ENCODE data around the gene KDM2A. TPM values are rescaled to one million over a fixed set of nuclear protein-coding genes. Genes with fewer than 3 reads are reported as not detected.
"Not testable (repeated sequence)": the region's sequence is repeated elsewhere in the genome, so short reads cannot be mapped to it uniquely, and the experiment has no call there.

Gene KDM2A
- total RNA-seq, 4 donors from 2014 or later = 33.4 to 84.7 (median 64.8) TPM

DNA sequence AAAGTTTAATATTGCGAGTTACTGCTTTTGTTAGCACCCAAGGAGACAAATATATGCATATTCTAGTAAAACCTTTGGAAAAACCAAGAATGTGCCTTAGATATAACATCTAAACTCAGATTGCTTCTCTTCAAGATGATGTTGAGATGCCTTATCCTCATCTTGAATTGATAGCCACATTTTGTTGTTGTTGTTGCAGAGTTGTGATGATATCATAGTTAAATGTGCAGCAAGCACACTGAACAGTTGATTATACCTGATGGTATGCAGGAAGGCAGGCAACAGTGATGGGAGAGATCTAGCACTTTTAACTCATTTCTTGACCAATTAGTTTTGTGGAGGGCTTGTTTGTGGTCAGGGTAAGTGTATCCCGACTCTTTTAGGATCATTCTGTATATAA is 48.0 kb downstream of the KDM2A start:
- Histone ChIP-seq H3K4me3 (no peak overlapping the region), H3K36me3 (peaks cover 0 to 27% (median 4%) of the 10 kb centered on the region in 3 donors), H3K4me1 (peaks cover 0 to 33% (median 0%) of the 10 kb centered on the region in 3 donors), H3K9me3 (no peaks in the 10 kb centered on the region), H3K27ac (no peak overlapping the region), H3K27me3 (no peaks in the 10 kb centered on the region)
- WGBS, 2 donors = 83% methylated on average over 2 of the region's 2 CpGs
- no peak for TF ChIP-seq POLR2A (IDR thresholded peaks at IDR 0.05)
- TF ChIP-seq, protein P1, sequence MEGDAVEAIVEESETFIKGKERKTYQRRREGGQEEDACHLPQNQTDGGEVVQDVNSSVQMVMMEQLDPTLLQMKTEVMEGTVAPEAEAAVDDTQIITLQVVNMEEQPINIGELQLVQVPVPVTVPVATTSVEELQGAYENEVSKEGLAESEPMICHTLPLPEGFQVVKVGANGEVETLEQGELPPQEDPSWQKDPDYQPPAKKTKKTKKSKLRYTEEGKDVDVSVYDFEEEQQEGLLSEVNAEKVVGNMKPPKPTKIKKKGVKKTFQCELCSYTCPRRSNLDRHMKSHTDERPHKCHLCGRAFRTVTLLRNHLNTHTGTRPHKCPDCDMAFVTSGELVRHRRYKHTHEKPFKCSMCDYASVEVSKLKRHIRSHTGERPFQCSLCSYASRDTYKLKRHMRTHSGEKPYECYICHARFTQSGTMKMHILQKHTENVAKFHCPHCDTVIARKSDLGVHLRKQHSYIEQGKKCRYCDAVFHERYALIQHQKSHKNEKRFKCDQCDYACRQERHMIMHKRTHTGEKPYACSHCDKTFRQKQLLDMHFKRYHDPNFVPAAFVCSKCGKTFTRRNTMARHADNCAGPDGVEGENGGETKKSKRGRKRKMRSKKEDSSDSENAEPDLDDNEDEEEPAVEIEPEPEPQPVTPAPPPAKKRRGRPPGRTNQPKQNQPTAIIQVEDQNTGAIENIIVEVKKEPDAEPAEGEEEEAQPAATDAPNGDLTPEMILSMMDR (IDR thresholded peaks at IDR 0.05) = no peak
- intact Hi-C loops (cut with DNase I) = loop anchor here (10.0 kb wide), 1 partner anchor 82 kb away; no protein-coding TSS in a partner anchor
- no peak for DNase-seq

DNA sequence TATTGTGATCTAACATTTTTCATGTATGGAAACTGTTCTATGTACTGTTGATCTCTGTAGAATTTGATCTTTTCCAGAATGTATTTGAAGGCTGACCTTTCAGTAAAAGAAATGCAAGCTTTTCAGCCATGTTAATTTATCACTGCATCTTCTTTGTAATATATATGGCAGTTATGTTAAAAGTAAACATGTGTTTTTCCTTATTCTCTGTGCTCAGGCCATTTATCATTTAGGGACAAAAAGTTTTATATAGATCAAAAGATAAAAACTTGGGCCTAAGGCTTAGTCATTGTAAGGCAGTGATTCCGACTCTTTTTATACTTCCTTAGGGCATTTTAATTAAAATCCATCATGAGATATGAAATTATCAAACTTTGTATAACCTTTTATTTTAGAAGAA is 48.7 kb downstream of the KDM2A start:
- WGBS, 2 donors = 68 to 84% methylated on average over 1 of the region's 1 CpG
- intact Hi-C loops (cut with DNase I) = loop anchor here (10.0 kb wide), 1 partner anchor 83 kb away; no protein-coding TSS in a partner anchor

DNA sequence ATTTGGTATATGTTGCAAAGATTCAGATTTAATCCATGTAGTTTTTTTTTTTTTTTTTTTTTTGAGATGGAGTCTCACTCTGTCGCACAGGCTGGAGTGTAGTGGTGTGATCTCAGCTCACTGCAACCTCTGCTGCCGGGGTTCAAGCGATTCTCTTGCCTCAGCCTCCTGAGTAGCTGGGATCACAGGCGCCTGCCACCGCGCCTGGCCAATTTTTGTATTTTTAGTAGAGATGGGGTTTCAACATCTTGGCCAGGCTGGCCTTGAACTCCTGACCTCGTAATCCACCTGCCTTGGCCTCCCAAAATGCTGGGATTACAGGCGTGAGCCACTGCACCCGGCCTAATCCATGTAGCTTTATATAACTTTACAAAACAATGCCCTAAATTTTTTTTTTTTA is 49.8 kb downstream of the KDM2A start:
- intact Hi-C loops (cut with DNase I) = loop anchor here (10.0 kb wide), 1 partner anchor 84 kb away; no protein-coding TSS in a partner anchor
- not testable (repeated sequence) for H3K36me3 ChIP-seq

More for the DNA sequence above, 48.7 kb downstream of the KDM2A start:
- peaks cover 0 to 22% (median 6%) of the 10 kb centered on the region in 3 donors for H3K36me3 ChIP-seq
- H3K4me3 ChIP-seq = no peak overlapping the region
- no peak for TF ChIP-seq POLR2A (IDR thresholded peaks at IDR 0.05)
- TF ChIP-seq, protein P1 (IDR thresholded peaks at IDR 0.05) = no peak
- DNase-seq = no peak
- no peaks in the 10 kb centered on the region for H3K9me3 ChIP-seq
- H3K27me3 ChIP-seq = no peaks in the 10 kb centered on the region
- peaks cover 0 to 31% (median 0%) of the 10 kb centered on the region in 3 donors for H3K4me1 ChIP-seq
- no peak overlapping the region for H3K27ac ChIP-seq

DNA sequence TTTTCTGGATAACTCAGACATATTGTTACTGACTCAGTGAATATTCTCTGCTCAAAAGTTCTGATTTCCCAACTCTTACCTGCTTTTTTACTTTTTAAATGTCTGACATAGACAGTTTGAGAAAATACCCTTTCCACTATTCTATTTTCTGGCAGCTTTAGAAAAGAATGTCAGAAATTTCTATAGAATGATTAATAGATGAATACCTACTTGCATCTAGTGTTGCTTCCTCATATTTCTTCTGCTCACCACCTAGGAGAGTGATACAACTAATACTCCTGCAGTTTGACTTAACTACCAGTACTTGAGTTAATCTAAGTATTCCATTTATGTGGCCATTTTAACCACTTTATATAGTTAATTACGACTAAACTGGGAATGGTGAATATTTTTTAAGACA is 55.2 kb downstream of the KDM2A start:
- WGBS, 2 donors = 81 to 83% methylated on average over 1 of the region's 1 CpG
- H3K36me3 ChIP-seq = peaks cover 0 to 17% (median 6%) of the 10 kb centered on the region in 3 donors
- H3K4me1 ChIP-seq = peaks cover 0 to 31% (median 0%) of the 10 kb centered on the region in 3 donors
- H3K4me3 ChIP-seq = no peak overlapping the region
- DNase-seq = no peak
- no peaks in the 10 kb centered on the region for H3K27me3 ChIP-seq
- TF ChIP-seq, protein P1 (IDR thresholded peaks at IDR 0.05) = no peak
- no peak for TF ChIP-seq POLR2A (IDR thresholded peaks at IDR 0.05)
- no peak overlapping the region for H3K27ac ChIP-seq
- intact Hi-C loops (cut with DNase I) = no loop called here
- no peaks in the 10 kb centered on the region for H3K9me3 ChIP-seq

More for the DNA sequence above, 49.8 kb downstream of the KDM2A start:
- not testable (repeated sequence) for H3K4me3 ChIP-seq, H3K27me3 ChIP-seq, H3K9me3 ChIP-seq, DNase-seq, H3K27ac ChIP-seq
- peaks cover 0 to 41% (median 0%) of the 10 kb centered on the region in 3 donors for H3K4me1 ChIP-seq
- WGBS, 2 donors = 78 to 89% methylated on average over 7 to 9 of the region's 9 CpGs

DNA sequence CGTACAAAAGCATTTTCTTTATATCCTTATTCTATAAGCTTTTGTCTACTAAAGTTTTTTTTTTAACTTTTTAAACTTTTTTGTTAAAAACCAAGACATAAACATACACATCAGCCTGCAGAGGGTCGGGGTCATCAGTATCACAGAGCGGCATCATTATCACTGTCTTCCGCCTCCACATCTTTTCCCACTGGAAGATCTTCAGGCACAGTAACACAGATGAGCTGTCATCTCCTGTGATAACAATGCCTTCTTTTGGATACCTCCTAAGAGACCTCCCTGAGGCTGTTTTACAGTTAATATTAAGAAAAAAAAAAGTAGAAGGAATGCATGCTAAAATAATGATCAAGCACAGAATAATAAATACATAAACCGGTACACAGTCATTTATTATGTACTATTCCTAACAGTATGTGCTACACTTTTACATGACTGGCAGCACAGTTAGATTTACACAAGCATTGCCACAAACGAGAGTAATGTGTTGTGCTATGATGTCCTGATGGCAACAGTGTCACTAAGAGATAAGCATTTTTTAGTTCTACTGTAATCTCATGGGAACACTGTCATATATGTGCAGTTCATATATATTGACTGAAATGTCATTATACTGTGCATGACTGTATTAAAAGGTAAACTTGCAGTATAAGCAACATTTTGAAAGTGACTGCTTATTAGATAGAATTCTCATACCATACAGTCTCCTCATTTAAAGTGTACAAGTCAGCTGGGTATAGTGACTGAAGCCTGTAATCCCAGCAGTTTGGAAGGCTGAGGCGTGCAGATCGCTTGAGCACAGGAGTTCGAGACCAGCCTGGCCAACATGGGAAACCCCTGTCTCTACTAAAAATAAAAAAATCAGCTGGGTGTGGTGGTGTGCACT is 58.6 kb downstream of the KDM2A start:
- no peaks in the 10 kb centered on the region for H3K9me3 ChIP-seq
- H3K4me3 ChIP-seq = no peak overlapping the region
- no peaks in the 10 kb centered on the region for H3K27me3 ChIP-seq
- intact Hi-C loops (cut with DNase I) = no loop called here
- no peak overlapping the region for H3K27ac ChIP-seq
- no peak for DNase-seq
- 89 to 94% methylated on average over 7 to 9 of the region's 9 CpGs for WGBS, 2 donors
- peaks cover 0 to 32% (median 0%) of the 10 kb centered on the region in 3 donors for H3K4me1 ChIP-seq
- H3K36me3 ChIP-seq = peaks cover 6 to 50% (median 15%) of the 10 kb centered on the region in 3 donors
- TF ChIP-seq, protein P1 (IDR thresholded peaks at IDR 0.05) = no peak
- TF ChIP-seq POLR2A (IDR thresholded peaks at IDR 0.05) = no peak
